Measurements from ENCODE around the gene CRTC1.

Gene CRTC1

GRCh38 chr19:18683109-18683957 lies at the start of gene CRTC1:
Gene CRTC1, plus strand, starts transcription at chr19:18683680. Its CDS starts 23 bp downstream, at chr19:18683703.
- DNase-seq (ENCODE audit: low read depth): peak; percentile 93

- DNase-seq (ENCODE audit: low read depth): no peak
These were observed 48.7 kb upstream of the CRTC1 start for GRCh38 chr19:18634612-18635297.

- no peak for DNase-seq (ENCODE audit: low read depth)
These were observed 47.7 kb upstream of the CRTC1 start for GRCh38 chr19:18635831-18636182.

- DNase-seq (ENCODE audit: low read depth): peak; percentile 98
These were observed 47.1 kb upstream of the CRTC1 start for GRCh38 chr19:18636183-18636968.

- DNase-seq (ENCODE audit: low read depth): no peak
These were observed 46.4 kb upstream of the CRTC1 start, which contains the start of gene KLHL26 for GRCh38 chr19:18636969-18637629. Gene KLHL26, plus strand, starts transcription at chr19:18637028. Its CDS starts 27 bp downstream, at chr19:18637055.

- no peak for DNase-seq (ENCODE audit: low read depth)
These were observed 45.5 kb upstream of the CRTC1 start for GRCh38 chr19:18637673-18638630.

GRCh38 chr19:18639706-18640243 lies 43.7 kb upstream of the CRTC1 start:
- DNase-seq (ENCODE audit: low read depth): no peak

GRCh38 chr19:18644196-18645034 lies 39.1 kb upstream of the CRTC1 start:
- DNase-seq (ENCODE audit: low read depth): no peak

- DNase-seq (ENCODE audit: low read depth): no peak
These were observed 38.4 kb upstream of the CRTC1 start for GRCh38 chr19:18645035-18645511.

- no peak for DNase-seq (ENCODE audit: low read depth)
These were observed 36.7 kb upstream of the CRTC1 start for GRCh38 chr19:18646535-18647370.

GRCh38 chr19:18647371-18647767 lies 36.1 kb upstream of the CRTC1 start:
- no peak for DNase-seq (ENCODE audit: low read depth)

- no peak for DNase-seq (ENCODE audit: low read depth)
These were observed 35.7 kb upstream of the CRTC1 start for GRCh38 chr19:18647807-18648206.

- DNase-seq (ENCODE audit: low read depth): no peak
These were observed 34.5 kb upstream of the CRTC1 start for GRCh38 chr19:18648973-18649315.

GRCh38 chr19:18649371-18650020 lies 34.0 kb upstream of the CRTC1 start:
- DNase-seq (ENCODE audit: low read depth): no peak

GRCh38 chr19:18650021-18650390 lies 33.5 kb upstream of the CRTC1 start:
- no peak for DNase-seq (ENCODE audit: low read depth)

- DNase-seq (ENCODE audit: low read depth): no peak
These were observed 32.9 kb upstream of the CRTC1 start for GRCh38 chr19:18650468-18651041.

GRCh38 chr19:18651300-18651699 lies 32.2 kb upstream of the CRTC1 start:
- DNase-seq (ENCODE audit: low read depth): no peak

- DNase-seq (ENCODE audit: low read depth): no peak
These were observed 31.7 kb upstream of the CRTC1 start for GRCh38 chr19:18651733-18652132.
